Endothelial cell of umbilical vein (primary cell): ENCODE data around the gene FYB1.

ENCODE experiments used
- CTCF ChIP-seq, 2 donors: IDR thresholded peaks; 1 replicate in 1 of 2; 2 replicates in 1 of 2; pipeline ENCODE4 v1.5.1; 2011; ENCODE audit warnings: low read length in 2 of 2, mild to moderate bottlenecking in 2 of 2, moderate library complexity in 2 of 2, control low read depth in 1 of 2, inconsistent platforms in 1 of 2, low read depth in 1 of 2; ENCODE audit not compliant: insufficient read depth in 1 of 2; ENCODE audit errors: extremely low read depth in 1 of 2
- JUN ChIP-seq: IDR thresholded peaks from 2 replicates; pipeline ENCODE4 v1.6.1; 2011; ENCODE audit warnings: borderline replicate concordance, low read depth; ENCODE audit not compliant: insufficient read length, insufficient read depth
- MYC ChIP-seq: IDR thresholded peaks from one replicate; pipeline ENCODE4 v1.6.1; 2011; ENCODE audit warnings: mild to moderate bottlenecking, low read depth, low read length
- POLR2A ChIP-seq: IDR thresholded peaks from 2 replicates; pipeline ENCODE4 v1.6.1; 2012; ENCODE audit warnings: low read depth, mild to moderate bottlenecking, control low read depth, low read length

- TF ChIP-seq POLR2A: no peak
- no peak for TF ChIP-seq JUN
- no peak for TF ChIP-seq MYC
- no peak for TF ChIP-seq CTCF (IDR thresholded peaks at IDR 0.05; ENCODE audit: extremely low read depth in 1 of 2, insufficient read depth in 1 of 2, low read depth in 1 of 2, low read length in 2 of 2)
Observed at GRCh38 chr5:39190311-39191102, 28.9 kb downstream of the FYB1 start.
